H9 (cell line): ENCODE results near the gene CFH. TPM values are rescaled to one million over a fixed set of nuclear protein-coding genes. Genes with fewer than 3 reads are reported as not detected.

ENCODE experiments used
- DNase-seq: peaks from one replicate; pipeline ENCODE4 v3.0.0-alpha.2; 2017
- H2AFZ ChIP-seq: one replicate; pipeline ENCODE4 v1.6.1; 2013; ENCODE audit warnings: mild to moderate bottlenecking, low read length, control low read depth, moderate library complexity
- H2AK5ac ChIP-seq: 2 replicates; pipeline ENCODE4 v1.6.1; 2013; ENCODE audit warnings: low read length, control low read depth, mixed read lengths; ENCODE audit not compliant: insufficient read length
- H2BK120ac ChIP-seq: one replicate; pipeline ENCODE4 v1.6.1; 2013; ENCODE audit warnings: low read depth, mild to moderate bottlenecking, low read length, control low read depth, inconsistent platforms; ENCODE audit not compliant: poor library complexity, severe bottlenecking
- H2BK12ac ChIP-seq: 2 replicates; pipeline ENCODE4 v1.6.1; 2013; ENCODE audit warnings: low read length, control low read depth, mixed read lengths, low read depth; ENCODE audit not compliant: insufficient read length
- H2BK15ac ChIP-seq: 2 replicates; pipeline ENCODE4 v1.6.1; 2013; ENCODE audit warnings: low read depth, low read length, control low read depth
- H2BK20ac ChIP-seq: one replicate; pipeline ENCODE4 v1.6.1; 2013; ENCODE audit warnings: low read depth, mild to moderate bottlenecking, low read length, control low read depth, inconsistent platforms; ENCODE audit not compliant: poor library complexity, severe bottlenecking
- H2BK5ac ChIP-seq: 2 replicates; pipeline ENCODE4 v1.6.1; 2013; ENCODE audit warnings: low read length, control low read depth, mixed read lengths; ENCODE audit not compliant: insufficient read length
- H3K14ac ChIP-seq: 2 replicates; pipeline ENCODE4 v1.6.1; 2013; ENCODE audit warnings: low read length, control low read depth; ENCODE audit not compliant: insufficient read depth
- H3K18ac ChIP-seq: 2 replicates; pipeline ENCODE4 v1.6.1; 2013; ENCODE audit warnings: low read depth, mild to moderate bottlenecking, mixed read lengths, low read length, control low read depth; ENCODE audit not compliant: insufficient read length
- H3K23ac ChIP-seq: 2 replicates; pipeline ENCODE4 v1.6.1; 2013; ENCODE audit warnings: low read length, control low read depth, mixed read lengths, low read depth; ENCODE audit not compliant: insufficient read length
- H3K23me2 ChIP-seq: 2 replicates; pipeline ENCODE4 v1.6.1; 2013; ENCODE audit warnings: low read depth, mild to moderate bottlenecking, mixed read lengths, low read length, control low read depth; ENCODE audit not compliant: insufficient read length, poor library complexity, severe bottlenecking
- H3K27ac ChIP-seq: 2 replicates; pipeline ENCODE4 v1.5.1; 2013; ENCODE audit warnings: low read length, control low read depth, mixed read lengths, low read depth; ENCODE audit not compliant: insufficient read length
- H3K27me3 ChIP-seq: 2 replicates; pipeline ENCODE4 v1.6.1; 2013; ENCODE audit warnings: low read length, control low read depth, inconsistent platforms; ENCODE audit not compliant: insufficient read depth
- H3K4ac ChIP-seq: 2 replicates; pipeline ENCODE4 v1.6.1; 2013; ENCODE audit warnings: low read depth, mild to moderate bottlenecking, control low read depth, inconsistent platforms, low read length, moderate library complexity
- H3K4me1 ChIP-seq: 2 replicates; pipeline ENCODE4 v1.6.1; 2013; ENCODE audit warnings: low read length, control low read depth, inconsistent platforms; ENCODE audit not compliant: insufficient read depth
- H3K4me2 ChIP-seq: 2 replicates; pipeline ENCODE4 v1.6.1; 2013; ENCODE audit warnings: low read length, control low read depth, mixed read lengths; ENCODE audit not compliant: insufficient read length, insufficient read depth
- H3K56ac ChIP-seq: 2 replicates; pipeline ENCODE4 v1.6.1; 2013; ENCODE audit warnings: low read depth, mild to moderate bottlenecking, mixed read lengths, low read length, control low read depth; ENCODE audit not compliant: insufficient read length
- H3K79me1 ChIP-seq: 2 replicates; pipeline ENCODE4 v1.6.1; 2013; ENCODE audit warnings: low read depth, mild to moderate bottlenecking, moderate library complexity, low read length, control low read depth, inconsistent platforms; ENCODE audit not compliant: insufficient read depth, poor library complexity, severe bottlenecking
- H3K79me2 ChIP-seq: 2 replicates; pipeline ENCODE4 v1.6.1; 2013; ENCODE audit warnings: low read length, control low read depth, inconsistent platforms; ENCODE audit not compliant: insufficient read depth
- H3K9ac ChIP-seq: 2 replicates; pipeline ENCODE4 v1.6.1; 2013; ENCODE audit warnings: low read length, control low read depth, mixed read lengths; ENCODE audit not compliant: insufficient read length; ENCODE audit errors: extremely low read depth
- H3K9me3 ChIP-seq: one replicate; pipeline ENCODE4 v1.6.1; 2013; ENCODE audit warnings: low read depth, low read length, inconsistent platforms; ENCODE audit not compliant: control insufficient read depth
- H3T11ph ChIP-seq: one replicate; pipeline ENCODE4 v1.6.1; 2013; ENCODE audit warnings: mild to moderate bottlenecking, low read length, control low read depth, inconsistent platforms
- H4K20me1 ChIP-seq: one replicate; pipeline ENCODE4 v1.6.1; 2013; ENCODE audit not compliant: control insufficient read depth, insufficient read length, insufficient read depth
- H4K5ac ChIP-seq: 2 replicates; pipeline ENCODE4 v1.6.1; 2013; ENCODE audit warnings: low read depth, mild to moderate bottlenecking, mixed read lengths, low read length, control low read depth; ENCODE audit not compliant: insufficient read length
- H4K8ac ChIP-seq: replicated peaks from 2 replicates; pipeline ENCODE4 v1.6.1; 2013; ENCODE audit warnings: low read length, control low read depth, mixed read lengths, low read depth; ENCODE audit not compliant: insufficient read length
- H4K91ac ChIP-seq: 2 replicates; pipeline ENCODE4 v1.6.1; 2013; ENCODE audit warnings: low read depth, mild to moderate bottlenecking, moderate library complexity, mixed read lengths, low read length, control low read depth; ENCODE audit not compliant: insufficient read length
- H3K27ac Mint-ChIP-seq, 3 experiments: 2 replicates in 2 of 3; 3 replicates in 1 of 3; pipeline ENCODE4 v1.8.0; 2020 to 2021; ENCODE audit warnings: mixed read lengths in 3 of 3, mild to moderate bottlenecking in 1 of 3, moderate library complexity in 1 of 3
- H3K27me3 Mint-ChIP-seq: 2 replicates; pipeline ENCODE4 v1.8.0; 2021; ENCODE audit warnings: low read depth, mild to moderate bottlenecking, moderate library complexity, mixed read lengths
- H3K36me3 Mint-ChIP-seq, 3 experiments: 2 replicates in 2 of 3; 3 replicates in 1 of 3; pipeline ENCODE4 v1.8.0; 2020 to 2021; ENCODE audit warnings: low read depth in 3 of 3, mixed read lengths in 3 of 3; ENCODE audit not compliant: insufficient read depth in 1 of 3
- H3K4me1 Mint-ChIP-seq, 2 experiments: 2 replicates each; pipeline ENCODE4 v1.8.0; 2020; ENCODE audit warnings: mixed read lengths in 2 of 2
- H3K4me3 Mint-ChIP-seq, 2 experiments: 2 replicates in 1 of 2; 3 replicates in 1 of 2; pipeline ENCODE4 v1.8.0; 2020 to 2021; ENCODE audit warnings: mild to moderate bottlenecking in 2 of 2, mixed read lengths in 2 of 2, moderate library complexity in 1 of 2
- H3K9me3 Mint-ChIP-seq, 2 experiments: 2 replicates in 1 of 2; 3 replicates in 1 of 2; pipeline ENCODE4 v1.8.0; 2020; ENCODE audit warnings: mild to moderate bottlenecking in 2 of 2, mixed read lengths in 2 of 2, moderate library complexity in 1 of 2
- WGBS: extraction: QIAGEN DNeasy Blood & Tissue Kit; methylation state at CpG from one replicate; pipeline ENCODE4 v1.1.7; 2013; ENCODE audit warnings: missing lambda C conversion rate, low lambda C conversion rate, mixed read lengths; ENCODE audit not compliant: insufficient read length; ENCODE audit errors: extremely low coverage; 5-methylcytosine and 5-hydroxymethylcytosine counted together
- total RNA-seq: library from RNA; stranded (reverse); gene quantifications from 2 replicates; pipeline ENCODE4 v1.2.1, GENCODE V29; 2021
- TF ChIP-seq, protein P1 (sequence below): fragments of 200-600 bp; sonication (generic); conservative IDR thresholded peaks from 3 replicates; pipeline ENCODE4 v1.8.0; 2021; ENCODE audit warnings: antibody characterized with exemption, mild to moderate bottlenecking

CFH gene
- total RNA-seq, 1 experiment from 2014 or later, result not detected

DNA sequence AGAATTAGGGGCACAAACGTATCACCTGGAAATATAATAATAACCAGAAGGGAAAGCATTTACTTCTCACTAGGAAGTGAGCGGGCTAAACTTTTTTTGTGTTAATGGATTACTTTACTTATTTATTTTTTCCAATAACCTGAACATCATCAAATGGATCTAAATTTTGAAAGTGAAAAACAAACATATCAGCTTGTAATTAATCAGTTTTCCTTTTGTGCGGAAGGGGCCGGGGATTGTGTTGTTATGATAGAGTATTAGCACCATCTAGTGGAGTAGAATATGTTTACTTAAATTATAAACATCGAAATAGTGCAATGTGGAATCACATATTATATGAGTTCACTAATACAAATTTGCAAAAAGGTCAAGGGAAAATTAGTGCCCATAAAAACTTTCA, 9.0 kb downstream of the CFH start:
- Histone ChIP-seq H3K79me2 (no peaks in the 10 kb centered on the region), H3T11ph (no peak overlapping the region), H4K5ac (no peak overlapping the region), H3K27me3 (no peaks in the 10 kb centered on the region), H3K27ac (no peak overlapping the region), H2BK12ac (no peak overlapping the region), H4K8ac (no peak overlapping the region), H3K4me2 (no peak overlapping the region), H3K9ac (no peak overlapping the region), H2AK5ac (no peak overlapping the region), H2BK120ac (no peak overlapping the region), H3K56ac (no peak overlapping the region), H3K4me1 (no peaks in the 10 kb centered on the region), H3K9me3 (no peaks in the 10 kb centered on the region), H2BK5ac (no peak overlapping the region), H3K79me1 (no peaks in the 10 kb centered on the region), H2BK20ac (no peak overlapping the region), H2BK15ac (no peak overlapping the region), H3K23ac (no peak overlapping the region), H3K18ac (no peak overlapping the region), H4K20me1 (no peaks in the 10 kb centered on the region), H3K23me2 (no peaks in the 10 kb centered on the region), H2AFZ (no peak overlapping the region), H3K4ac (no peak overlapping the region), H3K14ac (no peak overlapping the region), H4K91ac (no peak overlapping the region)
- H3K4me3 Mint-ChIP-seq, result no peak overlapping the region
- H3K9me3 Mint-ChIP-seq, result no peaks in the 10 kb centered on the region
- H3K36me3 Mint-ChIP-seq, result no peaks in the 10 kb centered on the region
- H3K27me3 Mint-ChIP-seq, result no peaks in the 10 kb centered on the region
- H3K27ac Mint-ChIP-seq, result no peak overlapping the region
- DNase-seq, result no peak
- H3K4me1 Mint-ChIP-seq, result no peaks in the 10 kb centered on the region
- TF ChIP-seq, protein P1, sequence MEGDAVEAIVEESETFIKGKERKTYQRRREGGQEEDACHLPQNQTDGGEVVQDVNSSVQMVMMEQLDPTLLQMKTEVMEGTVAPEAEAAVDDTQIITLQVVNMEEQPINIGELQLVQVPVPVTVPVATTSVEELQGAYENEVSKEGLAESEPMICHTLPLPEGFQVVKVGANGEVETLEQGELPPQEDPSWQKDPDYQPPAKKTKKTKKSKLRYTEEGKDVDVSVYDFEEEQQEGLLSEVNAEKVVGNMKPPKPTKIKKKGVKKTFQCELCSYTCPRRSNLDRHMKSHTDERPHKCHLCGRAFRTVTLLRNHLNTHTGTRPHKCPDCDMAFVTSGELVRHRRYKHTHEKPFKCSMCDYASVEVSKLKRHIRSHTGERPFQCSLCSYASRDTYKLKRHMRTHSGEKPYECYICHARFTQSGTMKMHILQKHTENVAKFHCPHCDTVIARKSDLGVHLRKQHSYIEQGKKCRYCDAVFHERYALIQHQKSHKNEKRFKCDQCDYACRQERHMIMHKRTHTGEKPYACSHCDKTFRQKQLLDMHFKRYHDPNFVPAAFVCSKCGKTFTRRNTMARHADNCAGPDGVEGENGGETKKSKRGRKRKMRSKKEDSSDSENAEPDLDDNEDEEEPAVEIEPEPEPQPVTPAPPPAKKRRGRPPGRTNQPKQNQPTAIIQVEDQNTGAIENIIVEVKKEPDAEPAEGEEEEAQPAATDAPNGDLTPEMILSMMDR, result peak; percentile 80
- no CpG with 5 or more reads among the region's 5 CpGs for WGBS
